ENCODE results near the gene C20orf144. TPM values are rescaled to one million over a fixed set of nuclear protein-coding genes. Genes with fewer than 3 reads are reported as not detected.

The C20orf144 gene
- total and polyA plus RNA-seq, 9 of the 15 experiments (the other 6 are each of a cell fraction or from before 2014, with no cell fraction given): 0.04 to 0.23 (median 0.11) TPM; not detected in 2

DNA sequence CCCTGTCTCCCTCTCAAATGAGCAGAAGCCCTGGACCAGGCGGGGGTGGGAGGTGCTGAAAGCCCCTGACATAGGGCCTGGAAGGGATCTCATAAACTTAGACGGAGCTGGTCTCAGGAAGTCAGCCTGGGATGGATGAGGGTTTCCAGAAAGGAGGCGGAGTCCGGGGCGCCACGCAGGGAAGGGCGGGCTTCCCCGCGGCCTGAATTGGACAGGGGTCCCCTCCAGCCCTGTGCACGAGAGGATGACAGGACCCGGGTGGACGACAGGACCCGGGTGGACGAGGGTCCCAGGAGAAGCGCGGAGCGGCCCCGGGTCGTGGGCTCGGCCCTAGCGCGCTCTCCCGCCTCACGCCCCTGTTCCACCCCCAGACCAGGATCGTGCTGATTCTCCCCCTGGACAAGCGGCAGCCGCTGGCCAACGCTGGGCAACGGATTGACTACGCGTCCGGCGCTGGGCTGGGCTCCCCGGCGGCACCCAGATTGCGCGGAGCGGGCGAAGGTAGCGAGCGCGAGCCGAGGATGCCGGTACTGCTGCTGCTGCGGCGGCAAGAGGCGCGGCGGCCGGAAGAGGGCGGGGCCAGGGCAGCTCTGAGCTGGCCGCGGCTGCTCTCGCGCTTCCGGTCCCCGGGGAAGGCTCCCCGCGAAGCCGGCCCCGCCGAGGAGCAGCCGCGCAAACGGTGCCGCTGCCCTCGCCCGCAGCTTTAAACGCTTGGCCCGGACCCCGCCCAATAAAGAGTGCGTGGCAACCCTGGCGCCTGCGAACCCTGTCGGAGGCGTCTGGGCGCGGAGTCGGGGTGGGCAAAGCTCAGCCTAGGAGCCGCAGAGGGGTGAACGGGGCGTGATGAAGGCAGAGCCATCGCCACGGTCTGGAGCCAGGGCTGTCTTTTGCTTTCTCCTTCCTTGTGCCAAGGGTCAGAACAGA lies 1.3 kb downstream of the C20orf144 start (continued):
- TF ChIP-seq MEIS2 (IDR thresholded peaks at IDR 0.05; ENCODE audit: partially characterized antibody) (no peak), GTF2B (IDR thresholded peaks at IDR 0.05; ENCODE audit: extremely low read depth, insufficient read length) (no peak), FOS (IDR thresholded peaks at IDR 0.05; ENCODE audit: extremely low read depth, insufficient read length) (no peak), ZNF778 (CRISPR knock-in tag; IDR thresholded peaks at IDR 0.05) (no peak), ZNF146 (CRISPR knock-in tag; IDR thresholded peaks at IDR 0.05; ENCODE audit: unreplicated experiment) (no peak), NR4A1 (CRISPR knock-in tag; IDR thresholded peaks at IDR 0.05) (0 out of 2 replicates have a peak, but pooled peaks have one; percentile 19), NR4A1 (tag; IDR thresholded peaks at IDR 0.05) (no peak), FOXA3 (CRISPR knock-in tag; conservative IDR thresholded peaks at IDR 0.05 in 1 of 2, IDR thresholded peaks at IDR 0.05 in 1 of 2) (0 out of 4 replicates have a peak, but pooled peaks of 1 of the 2 experiments have one; percentile 23), ZNF408 (CRISPR knock-in tag; IDR thresholded peaks at IDR 0.05; ENCODE audit: low read depth) (no peak), PHB2 (IDR thresholded peaks at IDR 0.05; ENCODE audit: low read depth) (no peak), MAFG (tag; conservative IDR thresholded peaks at IDR 0.05) (no peak), GABPB1 (CRISPR knock-in tag; IDR thresholded peaks at IDR 0.05) (peak; percentile 92), CCAR2 (IDR thresholded peaks at IDR 0.05; ENCODE audit: low read depth, low read length) (no peak), HIVEP1 (CRISPR knock-in tag; IDR thresholded peaks at IDR 0.05) (0 out of 2 replicates have a peak, but pooled peaks have one; percentile 59), MEF2D (tag; conservative IDR thresholded peaks at IDR 0.05; ENCODE audit: low read depth) (no peak), ZNF232 (CRISPR knock-in tag; IDR thresholded peaks at IDR 0.05) (no peak), KLF1 (tag; IDR thresholded peaks at IDR 0.05) (no peak), MTA1 (IDR thresholded peaks at IDR 0.05; ENCODE audit: borderline replicate concordance) (no peak)
- TF ChIP-seq, protein P1, sequence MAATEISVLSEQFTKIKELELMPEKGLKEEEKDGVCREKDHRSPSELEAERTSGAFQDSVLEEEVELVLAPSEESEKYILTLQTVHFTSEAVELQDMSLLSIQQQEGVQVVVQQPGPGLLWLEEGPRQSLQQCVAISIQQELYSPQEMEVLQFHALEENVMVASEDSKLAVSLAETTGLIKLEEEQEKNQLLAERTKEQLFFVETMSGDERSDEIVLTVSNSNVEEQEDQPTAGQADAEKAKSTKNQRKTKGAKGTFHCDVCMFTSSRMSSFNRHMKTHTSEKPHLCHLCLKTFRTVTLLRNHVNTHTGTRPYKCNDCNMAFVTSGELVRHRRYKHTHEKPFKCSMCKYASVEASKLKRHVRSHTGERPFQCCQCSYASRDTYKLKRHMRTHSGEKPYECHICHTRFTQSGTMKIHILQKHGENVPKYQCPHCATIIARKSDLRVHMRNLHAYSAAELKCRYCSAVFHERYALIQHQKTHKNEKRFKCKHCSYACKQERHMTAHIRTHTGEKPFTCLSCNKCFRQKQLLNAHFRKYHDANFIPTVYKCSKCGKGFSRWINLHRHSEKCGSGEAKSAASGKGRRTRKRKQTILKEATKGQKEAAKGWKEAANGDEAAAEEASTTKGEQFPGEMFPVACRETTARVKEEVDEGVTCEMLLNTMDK (IDR thresholded peaks at IDR 0.05; ENCODE audit: borderline replicate concordance, insufficient read depth, low read depth, low read length, poor library complexity, severe bottlenecking): no peak
- TF ChIP-seq, protein P2, sequence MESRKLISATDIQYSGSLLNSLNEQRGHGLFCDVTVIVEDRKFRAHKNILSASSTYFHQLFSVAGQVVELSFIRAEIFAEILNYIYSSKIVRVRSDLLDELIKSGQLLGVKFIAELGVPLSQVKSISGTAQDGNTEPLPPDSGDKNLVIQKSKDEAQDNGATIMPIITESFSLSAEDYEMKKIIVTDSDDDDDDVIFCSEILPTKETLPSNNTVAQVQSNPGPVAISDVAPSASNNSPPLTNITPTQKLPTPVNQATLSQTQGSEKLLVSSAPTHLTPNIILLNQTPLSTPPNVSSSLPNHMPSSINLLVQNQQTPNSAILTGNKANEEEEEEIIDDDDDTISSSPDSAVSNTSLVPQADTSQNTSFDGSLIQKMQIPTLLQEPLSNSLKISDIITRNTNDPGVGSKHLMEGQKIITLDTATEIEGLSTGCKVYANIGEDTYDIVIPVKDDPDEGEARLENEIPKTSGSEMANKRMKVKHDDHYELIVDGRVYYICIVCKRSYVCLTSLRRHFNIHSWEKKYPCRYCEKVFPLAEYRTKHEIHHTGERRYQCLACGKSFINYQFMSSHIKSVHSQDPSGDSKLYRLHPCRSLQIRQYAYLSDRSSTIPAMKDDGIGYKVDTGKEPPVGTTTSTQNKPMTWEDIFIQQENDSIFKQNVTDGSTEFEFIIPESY (CRISPR knock-in tag; IDR thresholded peaks at IDR 0.05): peak; percentile 69
- TF ChIP-seq, protein P3, sequence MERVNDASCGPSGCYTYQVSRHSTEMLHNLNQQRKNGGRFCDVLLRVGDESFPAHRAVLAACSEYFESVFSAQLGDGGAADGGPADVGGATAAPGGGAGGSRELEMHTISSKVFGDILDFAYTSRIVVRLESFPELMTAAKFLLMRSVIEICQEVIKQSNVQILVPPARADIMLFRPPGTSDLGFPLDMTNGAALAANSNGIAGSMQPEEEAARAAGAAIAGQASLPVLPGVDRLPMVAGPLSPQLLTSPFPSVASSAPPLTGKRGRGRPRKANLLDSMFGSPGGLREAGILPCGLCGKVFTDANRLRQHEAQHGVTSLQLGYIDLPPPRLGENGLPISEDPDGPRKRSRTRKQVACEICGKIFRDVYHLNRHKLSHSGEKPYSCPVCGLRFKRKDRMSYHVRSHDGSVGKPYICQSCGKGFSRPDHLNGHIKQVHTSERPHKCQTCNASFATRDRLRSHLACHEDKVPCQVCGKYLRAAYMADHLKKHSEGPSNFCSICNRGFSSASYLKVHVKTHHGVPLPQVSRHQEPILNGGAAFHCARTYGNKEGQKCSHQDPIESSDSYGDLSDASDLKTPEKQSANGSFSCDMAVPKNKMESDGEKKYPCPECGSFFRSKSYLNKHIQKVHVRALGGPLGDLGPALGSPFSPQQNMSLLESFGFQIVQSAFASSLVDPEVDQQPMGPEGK (CRISPR knock-in tag; IDR thresholded peaks at IDR 0.05; ENCODE audit: borderline replicate concordance): no peak

All from K562 (cell line).